Measurements from ENCODE around the gene CNKSR3.

DNA sequence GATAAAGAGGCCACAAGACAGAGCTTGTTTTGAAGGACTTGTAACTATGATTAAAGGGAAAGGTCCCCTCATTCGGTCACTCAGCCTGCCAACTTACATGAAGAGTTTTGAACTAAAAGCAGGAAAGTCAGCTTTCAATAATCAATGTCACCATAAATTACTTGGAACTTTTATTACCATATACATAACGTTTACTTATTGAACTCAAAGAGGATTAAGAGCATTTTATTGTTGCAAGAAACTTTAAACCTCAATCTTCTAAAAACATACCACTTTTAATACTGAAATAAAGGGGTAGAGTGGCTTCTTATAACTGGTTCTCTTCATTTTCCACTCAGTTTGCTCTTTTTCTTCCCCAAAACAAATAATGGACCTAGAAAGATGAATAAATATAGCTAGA lies 65.1 kb downstream of the CNKSR3 start:
- TF ChIP-seq CTCF (IDR thresholded peaks at IDR 0.05; ENCODE audit: insufficient read depth, low read length) (no peak), POLR2AphosphoS5 (IDR thresholded peaks at IDR 0.05; ENCODE audit: low read depth) (no peak), SPI1 (IDR thresholded peaks at IDR 0.05; ENCODE audit: borderline replicate concordance, low read depth) (no peak)

Measured in HL-60 (cell line).